H1 (cell line): Measurements from ENCODE around the gene YWHAG.

ENCODE experiments used
- RNF2 ChIP-seq: fragments of 200-900, 300-1000 bp; sonication (generic); IDR thresholded peaks from 2 replicates; pipeline ENCODE4 v1.7.1; 2016; ENCODE audit warnings: borderline replicate concordance, low read depth, mild to moderate bottlenecking, antibody characterized with exemption, low read length; ENCODE audit not compliant: poor library complexity, severe bottlenecking; ENCODE audit errors: missing control alignments
- ZNF274 ChIP-seq: IDR thresholded peaks from 2 replicates; pipeline ENCODE4 v1.7.0; 2012; ENCODE audit warnings: low read length, borderline replicate concordance; ENCODE audit errors: extremely low read depth
- TF ChIP-seq, protein P1 (sequence below), 3 experiments: IDR thresholded peaks; 1 replicate in 2 of 3; 2 replicates in 1 of 3; pipeline versions ENCODE4 v1.5.1 to v1.6.1; 2011; ENCODE audit warnings: low read length in 3 of 3, mild to moderate bottlenecking in 3 of 3, inconsistent platforms in 2 of 3, low read depth in 1 of 3, moderate library complexity in 1 of 3; ENCODE audit not compliant: insufficient read depth in 1 of 3; ENCODE audit errors: control extremely low read depth in 1 of 3

DNA sequence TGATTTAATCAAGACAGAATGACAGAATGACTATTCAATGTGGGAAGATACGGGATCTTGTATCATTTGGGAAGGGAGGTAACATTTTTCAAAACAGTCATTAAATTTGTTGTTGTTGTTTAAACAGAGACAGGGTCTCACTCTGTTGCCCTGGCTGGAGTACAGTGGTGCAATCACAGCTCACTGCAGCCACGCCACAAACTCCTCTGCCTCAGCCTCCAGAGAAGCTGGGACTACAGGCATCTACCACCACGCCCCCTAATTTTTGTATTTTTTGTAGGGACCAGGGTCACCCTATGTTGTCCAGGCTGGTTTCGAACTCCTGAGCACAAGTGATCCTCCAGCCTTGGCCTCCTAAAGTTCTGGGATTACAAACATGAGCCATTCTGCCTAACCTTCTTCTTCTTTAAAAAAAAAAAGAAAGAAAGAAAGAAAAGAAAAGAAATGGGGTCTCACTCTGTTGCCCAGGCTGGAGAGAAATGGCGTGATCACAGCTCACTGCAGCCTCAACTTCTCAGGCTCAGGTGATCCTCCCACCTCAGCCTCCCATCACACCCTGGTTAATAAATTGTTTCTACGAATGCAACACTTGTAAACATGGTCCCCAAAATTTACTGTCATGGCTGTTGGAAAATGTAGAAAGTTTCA, 24.3 kb downstream of the YWHAG start:
- TF ChIP-seq, protein P1, sequence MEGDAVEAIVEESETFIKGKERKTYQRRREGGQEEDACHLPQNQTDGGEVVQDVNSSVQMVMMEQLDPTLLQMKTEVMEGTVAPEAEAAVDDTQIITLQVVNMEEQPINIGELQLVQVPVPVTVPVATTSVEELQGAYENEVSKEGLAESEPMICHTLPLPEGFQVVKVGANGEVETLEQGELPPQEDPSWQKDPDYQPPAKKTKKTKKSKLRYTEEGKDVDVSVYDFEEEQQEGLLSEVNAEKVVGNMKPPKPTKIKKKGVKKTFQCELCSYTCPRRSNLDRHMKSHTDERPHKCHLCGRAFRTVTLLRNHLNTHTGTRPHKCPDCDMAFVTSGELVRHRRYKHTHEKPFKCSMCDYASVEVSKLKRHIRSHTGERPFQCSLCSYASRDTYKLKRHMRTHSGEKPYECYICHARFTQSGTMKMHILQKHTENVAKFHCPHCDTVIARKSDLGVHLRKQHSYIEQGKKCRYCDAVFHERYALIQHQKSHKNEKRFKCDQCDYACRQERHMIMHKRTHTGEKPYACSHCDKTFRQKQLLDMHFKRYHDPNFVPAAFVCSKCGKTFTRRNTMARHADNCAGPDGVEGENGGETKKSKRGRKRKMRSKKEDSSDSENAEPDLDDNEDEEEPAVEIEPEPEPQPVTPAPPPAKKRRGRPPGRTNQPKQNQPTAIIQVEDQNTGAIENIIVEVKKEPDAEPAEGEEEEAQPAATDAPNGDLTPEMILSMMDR (IDR thresholded peaks at IDR 0.05; ENCODE audit: control extremely low read depth in 1 of 3, insufficient read depth in 1 of 3, low read depth in 1 of 3, low read length in 3 of 3), result no peak
- TF ChIP-seq ZNF274 (no peak), RNF2 (no peak)
